Sigmoid colon (tissue), 7 donors: Measurements from ENCODE around the gene DAAM2. TPM values are rescaled to one million over a fixed set of nuclear protein-coding genes. Genes with fewer than 3 reads are reported as not detected.

Experiments
- DNase-seq: peaks from one replicate; pipeline ENCODE4 v3.0.0-alpha.2; 2019
- H3K27ac ChIP-seq, 4 donors: fragments of 200-600 bp; sonication (generic); one replicate each; pipeline ENCODE4 v1.5.1; 2016 to 2019; ENCODE audit warnings: mild to moderate bottlenecking in 1 of 4
- H3K27me3 ChIP-seq, 3 donors: fragments of 200-600 bp; sonication (generic); one replicate each; pipeline ENCODE4 v1.5.1; 2019; ENCODE audit warnings: mild to moderate bottlenecking in 1 of 3
- H3K36me3 ChIP-seq, 4 donors: fragments of 200-600 bp; sonication (generic); one replicate each; pipeline ENCODE4 v1.5.1; 2016 to 2019
- H3K4me1 ChIP-seq, 4 donors: fragments of 200-600 bp; sonication (generic); one replicate each; pipeline ENCODE4 v1.5.1; 2017 to 2019
- H3K4me3 ChIP-seq, 4 donors: fragments of 200-600 bp; sonication (generic); one replicate each; pipeline ENCODE4 v1.5.1; 2017 to 2019; ENCODE audit warnings: mild to moderate bottlenecking in 2 of 4, moderate library complexity in 1 of 4
- H3K9me3 ChIP-seq, 4 donors: fragments of 200-600 bp in 3 of 4; sonication (generic) in 3 of 4; one replicate each; pipeline versions ENCODE4 v1.5.1 to v1.6.1; 2013 to 2019
- EP300 ChIP-seq, 4 donors: sonication (generic); formaldehyde crosslinking; IDR thresholded peaks; one replicate each; pipeline ENCODE4 v1.6.1; 2017; ENCODE audit warnings: antibody characterized with exemption in 4 of 4
- POLR2A ChIP-seq, 2 donors: fragments of 450-650 bp; IDR thresholded peaks; one replicate each; pipeline ENCODE4 v1.6.1; 2016; ENCODE audit warnings: antibody characterized with exemption in 2 of 2, mild to moderate bottlenecking in 2 of 2, moderate library complexity in 2 of 2
- POLR2AphosphoS5 ChIP-seq, 4 donors: sonication (generic); formaldehyde crosslinking; IDR thresholded peaks; one replicate each; pipeline ENCODE4 v1.6.1; 2017; ENCODE audit warnings: antibody characterized with exemption in 4 of 4
- WGBS, 2 donors: extraction: QIAGEN DNeasy Blood & Tissue Kit; methylation state at CpG; one replicate each; pipeline ENCODE4 v1.1.7; 2013; 5-methylcytosine and 5-hydroxymethylcytosine counted together
- intact Hi-C: fragments of 100-400 bp; cut with DNase I; formaldehyde crosslinking; loops from one replicate; pipeline ENCODE4 v1.15.1; 2023
- polyA plus RNA-seq, 3 donors: library from polyadenylated mRNA; stranded (reverse); fragments of 200-250 nt; gene quantifications; one replicate each; pipeline ENCODE4 v1.2.3, GENCODE V29; 2013
- total RNA-seq, 4 donors: library from RNA; depleted of rRNA; stranded (reverse); fragments of >200 nt; gene quantifications; one replicate each; pipeline ENCODE4 v1.1.0, GENCODE V29; 2016
- TF ChIP-seq, protein P1 (sequence below), 4 experiments: fragments of 450-650 bp in 3 of 4; fragments of 200-600 bp in 1 of 4; IDR thresholded peaks; one replicate each; pipeline ENCODE4 v1.5.1; 2016 to 2019; ENCODE audit warnings: antibody characterized with exemption in 4 of 4, mild to moderate bottlenecking in 3 of 4, moderate library complexity in 2 of 4
- donor health status: healthy with polysubstance abuse.
- donor health status: Bipolar disorder and iron deficiency.
- donor health status: healthy.

The DAAM2 gene
- total and polyA plus RNA-seq, 7 donors, result 4.2 to 53.2 (median 23.2) TPM

DNA sequence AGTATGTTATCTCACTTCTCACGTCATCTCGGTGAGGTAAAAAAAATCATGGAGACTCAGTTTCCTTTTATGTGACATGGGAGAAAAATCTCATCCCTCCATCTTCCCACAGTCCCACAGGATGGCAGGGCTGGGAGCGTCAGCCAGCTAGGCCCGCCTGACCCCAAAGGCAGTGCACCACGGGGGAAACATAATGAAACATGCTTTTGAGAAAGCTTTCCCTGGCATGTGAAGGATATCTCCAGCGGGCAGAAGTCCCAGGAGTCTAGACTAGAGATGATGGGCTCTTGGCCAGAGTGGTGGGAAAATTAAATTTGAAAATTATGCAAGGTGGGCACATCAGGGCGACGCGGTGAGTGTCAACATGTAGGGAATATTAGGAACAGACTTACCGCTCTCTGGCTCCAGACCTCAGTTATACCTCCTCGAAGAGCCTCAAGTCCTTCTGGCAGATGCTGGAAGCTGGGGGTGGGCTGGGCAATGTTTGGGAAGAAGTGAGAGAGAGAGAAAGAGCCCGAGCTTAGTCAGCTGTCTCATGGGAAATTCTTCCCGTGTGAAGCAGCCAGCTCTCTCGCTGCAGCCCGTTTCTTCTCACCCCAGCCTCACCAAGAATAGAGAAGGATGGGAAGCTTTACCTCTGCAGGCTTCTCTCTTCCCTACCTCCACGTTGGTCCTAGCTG is 89.8 kb downstream of the DAAM2 start:
- Histone ChIP-seq H3K4me3 (no peak overlapping the region), H3K4me1 (peaks cover 0 to 19% (median 18%) of the 10 kb centered on the region in 4 donors), H3K9me3 (no peaks in the 10 kb centered on the region), H3K27ac (peak overlapping the region; percentile 25 to 77 (median 62)), H3K36me3 (peaks cover 7 to 31% (median 13%) of the 10 kb centered on the region in 4 donors), H3K27me3 (no peaks in the 10 kb centered on the region)
- TF ChIP-seq, protein P1, sequence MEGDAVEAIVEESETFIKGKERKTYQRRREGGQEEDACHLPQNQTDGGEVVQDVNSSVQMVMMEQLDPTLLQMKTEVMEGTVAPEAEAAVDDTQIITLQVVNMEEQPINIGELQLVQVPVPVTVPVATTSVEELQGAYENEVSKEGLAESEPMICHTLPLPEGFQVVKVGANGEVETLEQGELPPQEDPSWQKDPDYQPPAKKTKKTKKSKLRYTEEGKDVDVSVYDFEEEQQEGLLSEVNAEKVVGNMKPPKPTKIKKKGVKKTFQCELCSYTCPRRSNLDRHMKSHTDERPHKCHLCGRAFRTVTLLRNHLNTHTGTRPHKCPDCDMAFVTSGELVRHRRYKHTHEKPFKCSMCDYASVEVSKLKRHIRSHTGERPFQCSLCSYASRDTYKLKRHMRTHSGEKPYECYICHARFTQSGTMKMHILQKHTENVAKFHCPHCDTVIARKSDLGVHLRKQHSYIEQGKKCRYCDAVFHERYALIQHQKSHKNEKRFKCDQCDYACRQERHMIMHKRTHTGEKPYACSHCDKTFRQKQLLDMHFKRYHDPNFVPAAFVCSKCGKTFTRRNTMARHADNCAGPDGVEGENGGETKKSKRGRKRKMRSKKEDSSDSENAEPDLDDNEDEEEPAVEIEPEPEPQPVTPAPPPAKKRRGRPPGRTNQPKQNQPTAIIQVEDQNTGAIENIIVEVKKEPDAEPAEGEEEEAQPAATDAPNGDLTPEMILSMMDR (IDR thresholded peaks at IDR 0.05), result no peak
- TF ChIP-seq POLR2AphosphoS5 (IDR thresholded peaks at IDR 0.05), result no peak
- no peak for TF ChIP-seq POLR2A (IDR thresholded peaks at IDR 0.05)
- no peak for TF ChIP-seq EP300 (IDR thresholded peaks at IDR 0.05)
- intact Hi-C loops, result no loop called here
- DNase-seq, result peak; percentile 60
- WGBS, 2 donors, result 76 to 81% methylated on average over 16 of the region's 16 CpGs

DNA sequence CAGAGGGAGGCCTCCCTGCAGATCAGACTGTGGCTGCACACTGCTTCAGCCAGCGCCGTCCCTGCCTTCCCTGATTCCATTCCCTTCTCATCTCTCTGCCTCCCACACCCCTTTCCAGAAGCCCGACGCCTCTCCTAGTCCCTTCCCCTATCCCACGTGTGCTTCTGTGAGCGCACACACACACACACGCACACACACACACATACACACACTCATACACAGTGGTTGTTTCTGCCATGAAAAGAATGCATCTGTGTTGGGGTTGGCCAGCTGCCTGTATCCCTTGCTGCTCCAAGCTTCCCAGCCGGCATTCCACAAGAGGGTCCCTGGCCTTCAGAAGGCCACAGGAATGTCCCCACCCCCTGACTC is 90.3 kb downstream of the DAAM2 start:
- Histone ChIP-seq H3K27ac (peak overlapping the region; percentile 25 to 77 (median 62)), H3K4me3 (no peak overlapping the region), H3K36me3 (peaks cover 6 to 27% (median 11%) of the 10 kb centered on the region in 4 donors), H3K4me1 (peaks cover 0 to 24% (median 22%) of the 10 kb centered on the region in 4 donors), H3K27me3 (no peaks in the 10 kb centered on the region), H3K9me3 (no peaks in the 10 kb centered on the region)
- WGBS, 2 donors, result 69 to 73% methylated on average over 8 of the region's 8 CpGs
- intact Hi-C loops, result no loop called here
- TF ChIP-seq EP300 (IDR thresholded peaks at IDR 0.05) (no peak), POLR2A (IDR thresholded peaks at IDR 0.05) (no peak), POLR2AphosphoS5 (IDR thresholded peaks at IDR 0.05) (no peak)
- TF ChIP-seq, protein P1 (IDR thresholded peaks at IDR 0.05), result no peak
- DNase-seq, result peak; percentile 66

DNA sequence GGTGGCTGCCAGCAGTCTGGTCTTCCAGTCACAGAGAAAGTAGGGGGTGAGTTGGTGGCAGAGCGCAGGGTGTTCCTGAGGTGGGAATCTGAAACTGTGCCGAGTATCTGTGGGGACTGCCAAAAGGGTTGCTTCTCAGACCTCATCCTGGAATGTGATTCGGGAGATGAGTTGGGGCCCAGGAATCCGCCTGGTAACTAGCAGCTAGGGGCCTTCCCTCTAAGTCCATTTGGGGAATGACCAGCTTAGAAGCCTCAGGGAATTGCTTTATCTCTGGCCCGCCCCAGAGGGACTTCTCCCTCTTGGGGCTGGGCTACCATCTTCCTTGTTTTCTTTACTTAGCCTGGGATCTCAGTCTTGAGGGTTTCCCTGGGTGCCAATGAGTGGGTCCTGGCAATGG is 92.5 kb downstream of the DAAM2 start:
- WGBS, 2 donors, result 74 to 89% methylated on average over 5 of the region's 5 CpGs
- intact Hi-C loops, result loop anchor here (5.0 kb wide), 1 partner anchor 92 kb away; the partner anchor contains the start of gene DAAM2
- H3K9me3 ChIP-seq, result no peaks in the 10 kb centered on the region
- no peaks in the 10 kb centered on the region for H3K27me3 ChIP-seq
- DNase-seq, result no peak
- no peak overlapping the region for H3K4me3 ChIP-seq
- peak overlapping the region in 3 of 4 donors; percentile 5 to 77 (median 25) for H3K27ac ChIP-seq
- H3K36me3 ChIP-seq, result peaks cover 0 to 5% (median 0%) of the 10 kb centered on the region in 4 donors
- TF ChIP-seq EP300 (IDR thresholded peaks at IDR 0.05), result no peak
- no peak for TF ChIP-seq POLR2AphosphoS5 (IDR thresholded peaks at IDR 0.05)
- TF ChIP-seq POLR2A (IDR thresholded peaks at IDR 0.05), result no peak
- TF ChIP-seq, protein P1 (IDR thresholded peaks at IDR 0.05), result no peak
- H3K4me1 ChIP-seq, result peaks cover 0 to 36% (median 33%) of the 10 kb centered on the region in 4 donors

DNA sequence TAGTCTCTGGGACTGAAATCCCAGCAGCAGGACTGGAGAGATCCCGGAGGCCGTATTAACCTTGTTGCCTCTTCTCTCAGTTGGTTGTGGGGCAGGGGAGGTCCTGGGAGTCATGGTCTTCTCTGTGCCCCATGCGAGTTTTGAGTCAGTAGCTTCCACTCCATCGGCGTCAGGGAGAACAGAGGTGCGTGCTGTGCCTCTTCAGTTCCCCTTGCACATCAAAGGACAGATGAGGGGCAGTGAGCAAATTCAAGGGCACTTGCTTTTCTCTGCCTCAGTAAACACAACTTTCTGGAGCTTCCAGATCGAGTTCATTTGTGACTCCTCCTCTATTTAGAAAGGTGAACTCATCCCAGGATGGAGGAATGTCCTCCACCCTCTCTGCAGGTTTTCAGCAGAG is 93.5 kb downstream of the DAAM2 start:
- WGBS, 2 donors, result 85 to 88% methylated on average over 7 of the region's 7 CpGs
- Histone ChIP-seq H3K36me3 (no peaks in the 10 kb centered on the region), H3K9me3 (no peaks in the 10 kb centered on the region), H3K27ac (peak overlapping the region in 1 of 4 donors; percentile 77), H3K4me3 (no peak overlapping the region), H3K27me3 (no peaks in the 10 kb centered on the region), H3K4me1 (peaks cover 0 to 36% (median 33%) of the 10 kb centered on the region in 4 donors)
- intact Hi-C loops, result loop anchor here (5.0 kb wide), 1 partner anchor 93 kb away; the partner anchor contains the start of gene DAAM2
- no peak for DNase-seq
- no peak for TF ChIP-seq POLR2AphosphoS5 (IDR thresholded peaks at IDR 0.05)
- TF ChIP-seq, protein P1 (IDR thresholded peaks at IDR 0.05), result no peak
- TF ChIP-seq EP300 (IDR thresholded peaks at IDR 0.05), result no peak
- TF ChIP-seq POLR2A (IDR thresholded peaks at IDR 0.05), result no peak
